HL-60/S4 treated with phorbol 12-myristate 13-acetate at 8.2 ng/mL for 4 days and 3 days (cell line): ENCODE measurements around the gene TBC1D22A.
"Not testable (repeated sequence)": the region's sequence is repeated elsewhere in the genome, so short reads cannot be mapped to it uniquely, and the experiment has no call there.

Experiments
- in situ Hi-C: fragments of 300-500 bp; cut with MboI; formaldehyde crosslinking; loops from 2 replicates; pipeline ENCODE4 v1.15.0; 2022; ENCODE audit warnings: low sequenced_read_pairs

TBC1D22A gene

GRCh38 chr22:46770726-46771125, 8.3 kb downstream of the TBC1D22A start:
- in situ Hi-C loops = no loop called here

DNA sequence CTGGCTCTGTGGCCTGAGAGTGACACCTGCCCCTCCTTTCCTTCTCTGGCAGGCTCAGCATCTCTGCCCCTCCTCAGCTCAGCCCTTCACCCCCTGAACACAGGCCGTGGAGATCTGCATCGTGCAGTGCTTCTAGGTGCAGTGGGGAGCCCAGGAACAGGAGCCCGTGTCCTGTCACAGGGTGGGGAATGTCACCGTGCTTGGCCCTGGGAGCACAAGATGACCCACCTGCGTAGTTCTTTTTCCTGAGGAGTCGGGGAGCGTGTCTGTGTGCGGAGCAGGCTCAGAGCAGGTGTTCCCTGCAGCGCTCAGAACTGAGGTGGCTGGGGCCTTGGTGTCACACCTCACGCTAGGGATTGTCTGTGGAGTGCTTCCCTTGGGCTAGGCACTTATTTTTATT, 10.6 kb downstream of the TBC1D22A start:
- in situ Hi-C loops = no loop called here

DNA sequence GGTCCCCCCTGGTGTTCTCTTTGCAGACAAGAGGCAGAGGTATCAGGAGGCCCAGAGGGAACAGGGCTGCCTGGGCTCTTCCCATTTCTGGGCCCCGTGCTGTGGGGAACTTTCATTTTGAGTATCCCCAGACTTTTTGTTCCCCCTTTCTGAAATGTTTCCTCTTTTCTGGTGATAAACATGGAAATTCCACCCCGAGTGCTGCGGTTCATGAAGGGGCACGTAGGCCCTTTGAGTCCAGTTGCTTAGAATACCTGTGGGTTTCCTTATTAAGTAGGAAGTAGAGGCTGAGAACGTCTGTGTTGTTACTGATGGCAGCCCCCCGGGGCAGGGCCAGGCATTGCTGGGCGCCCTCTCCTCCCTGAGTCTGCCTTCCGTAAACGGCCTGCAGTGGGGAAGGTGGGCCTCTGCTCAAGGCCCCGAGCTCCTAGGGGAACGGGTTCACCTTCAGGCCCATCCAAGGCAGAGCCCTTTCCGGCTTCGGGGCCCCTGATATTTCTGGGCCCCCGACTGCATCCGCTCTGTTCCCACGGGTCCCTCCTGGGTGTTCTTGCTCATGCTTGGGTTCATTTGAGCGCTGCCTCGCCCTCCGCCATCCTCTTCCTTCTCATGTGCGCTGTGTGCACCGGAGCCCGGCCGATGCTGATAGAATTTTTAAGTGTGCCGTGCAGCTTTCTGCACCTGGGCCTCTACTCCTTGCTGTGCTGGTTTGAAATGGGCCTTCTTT, 12.0 kb downstream of the TBC1D22A start:
- in situ Hi-C loops = no loop called here

DNA sequence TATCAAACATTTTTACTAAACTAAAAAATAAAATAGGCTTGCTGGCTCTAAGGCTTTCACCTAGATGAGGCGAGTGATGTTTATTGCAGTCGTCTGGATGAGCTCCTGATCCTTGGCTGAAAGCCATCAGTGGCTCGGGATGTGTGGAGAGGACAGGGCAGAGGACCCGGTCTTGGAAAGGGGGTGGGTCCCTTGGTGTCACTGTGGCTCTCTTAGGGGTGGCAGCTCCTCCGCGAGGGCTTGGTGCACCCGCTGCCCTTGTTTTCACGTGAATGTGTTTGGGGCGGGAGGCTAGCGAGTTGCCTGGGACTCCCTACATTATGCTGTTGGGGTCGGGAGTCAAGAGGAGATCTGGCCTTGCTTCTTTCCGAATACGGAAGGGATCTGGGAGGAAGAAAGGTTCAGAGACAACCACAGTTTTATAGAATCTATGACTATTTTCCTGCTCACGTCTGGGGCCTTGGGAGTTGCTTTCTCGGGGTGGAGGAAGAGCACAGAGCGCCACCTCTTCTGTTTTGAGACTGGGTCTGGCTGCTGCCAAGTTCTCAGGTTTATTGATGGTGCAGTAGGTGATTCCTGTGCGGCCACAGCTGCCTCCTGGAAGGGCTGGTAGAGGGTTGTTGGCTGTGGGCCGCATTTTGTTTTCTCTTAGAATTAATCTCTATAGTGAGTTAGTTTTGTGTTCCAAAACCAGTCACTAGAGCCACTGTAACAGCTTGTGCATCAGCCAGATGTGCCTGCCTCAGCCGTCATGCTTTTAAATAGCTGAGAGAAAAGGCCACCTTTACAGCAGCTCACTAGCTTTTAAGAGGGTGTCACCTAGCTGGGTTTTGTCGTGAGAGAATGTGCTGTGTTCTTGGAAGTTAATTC, 12.8 kb downstream of the TBC1D22A start:
- in situ Hi-C loops = no loop called here

- in situ Hi-C loops = no loop called here
These were observed 13.7 kb downstream of the TBC1D22A start for GRCh38 chr22:46775850-46776826.

GRCh38 chr22:46776876-46777608, 14.6 kb downstream of the TBC1D22A start:
- in situ Hi-C loops = no loop called here

DNA sequence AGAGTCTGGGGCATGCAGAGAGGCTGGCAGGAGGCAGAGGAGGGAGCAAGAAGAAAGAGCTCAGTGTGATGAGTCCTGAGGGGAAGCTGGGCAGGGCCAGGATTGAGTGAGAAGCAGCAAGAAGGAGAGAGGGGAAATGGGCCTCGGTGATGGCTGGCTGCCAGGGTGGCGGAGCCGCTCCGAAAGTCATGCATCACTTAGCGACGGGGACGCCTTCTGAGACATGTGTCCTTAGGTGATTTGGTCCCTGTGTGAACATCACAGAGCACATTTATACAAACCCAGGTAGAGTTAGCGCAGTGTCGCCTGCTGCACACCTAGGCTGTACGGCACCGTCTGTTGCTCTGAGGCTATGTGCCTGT, 15.1 kb downstream of the TBC1D22A start:
- in situ Hi-C loops = no loop called here

DNA sequence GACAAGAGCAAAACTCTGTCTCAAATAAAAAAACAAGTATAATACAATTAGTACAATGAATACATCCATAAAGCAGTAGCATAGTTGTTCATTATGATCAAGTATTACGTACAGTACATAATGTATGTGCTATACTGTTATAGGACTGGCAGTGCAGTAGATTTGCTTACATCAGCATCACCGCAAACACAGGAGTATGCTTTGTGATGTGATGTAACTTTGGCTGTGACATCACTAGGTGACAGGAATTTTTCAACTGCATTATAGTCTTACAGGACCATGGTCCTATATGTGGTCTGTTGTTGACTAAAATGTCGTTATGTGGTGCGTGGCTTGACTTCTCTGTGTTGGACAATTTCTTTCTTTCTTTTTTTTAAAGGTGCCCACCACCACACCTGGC, 16.6 kb downstream of the TBC1D22A start:
- in situ Hi-C loops = no loop called here

DNA sequence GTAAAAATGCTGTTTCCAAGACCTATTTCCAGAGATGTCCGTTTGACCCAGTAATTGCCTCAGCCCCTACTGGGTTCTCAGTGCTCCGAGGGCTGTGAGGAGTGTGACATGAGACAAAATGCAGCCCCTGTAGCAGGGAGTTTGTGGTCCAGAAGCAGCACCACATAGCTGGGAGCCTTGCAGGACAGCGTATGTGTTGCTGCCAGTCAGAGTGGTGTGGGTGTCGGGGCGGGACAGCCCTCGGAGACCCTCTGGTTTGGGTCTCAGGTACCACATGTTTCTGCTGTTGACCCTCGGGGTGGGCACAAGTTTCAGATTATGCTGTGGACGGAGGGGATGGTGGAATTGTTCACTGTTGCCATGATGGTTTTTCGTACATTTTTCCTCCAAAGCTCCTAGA, 17.2 kb downstream of the TBC1D22A start:
- in situ Hi-C loops = no loop called here

DNA sequence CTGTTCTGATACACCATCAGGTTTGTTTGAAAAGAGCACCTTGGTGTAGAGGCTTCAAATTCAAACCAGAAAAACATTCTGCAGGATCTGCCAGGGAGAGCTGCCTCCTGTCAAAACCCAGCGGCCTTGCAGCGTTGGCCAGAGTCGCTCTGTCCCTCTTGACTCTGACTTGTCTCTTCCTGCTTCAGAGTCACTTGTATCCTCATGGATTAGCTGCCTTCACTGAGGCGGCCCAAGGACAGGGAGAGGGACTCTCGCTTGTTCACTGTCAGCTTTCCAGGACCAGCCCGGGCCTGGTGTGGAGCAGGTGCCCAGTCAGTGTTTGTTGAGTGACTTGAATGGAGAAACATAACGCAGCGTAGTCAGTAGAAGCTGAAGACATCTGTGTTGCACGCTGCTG, 18.0 kb downstream of the TBC1D22A start:
- in situ Hi-C loops = no loop called here

DNA sequence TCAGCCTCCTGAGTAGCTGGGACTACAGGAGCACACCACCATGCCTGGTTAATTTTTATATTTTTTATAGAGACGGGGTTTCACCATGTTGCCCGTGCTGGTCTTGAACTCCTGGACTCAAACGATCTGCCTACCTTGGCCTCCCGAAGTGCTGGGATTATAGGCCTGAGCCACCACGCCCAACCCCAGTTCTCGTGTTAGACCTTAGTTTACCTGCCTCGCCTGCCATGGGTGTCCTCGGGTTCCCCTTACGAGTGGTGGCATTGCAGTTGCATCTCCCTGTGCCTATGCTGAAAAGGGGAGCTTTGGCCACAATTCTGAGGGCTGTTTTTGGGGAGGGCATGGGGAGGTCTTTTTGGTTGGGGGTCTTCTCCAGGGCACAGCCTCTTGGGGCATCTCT, 18.8 kb downstream of the TBC1D22A start:
- in situ Hi-C loops = no loop called here

- in situ Hi-C loops = not testable (repeated sequence)
These were observed 19.8 kb downstream of the TBC1D22A start for GRCh38 chr22:46782200-46782599.

- in situ Hi-C loops = no loop called here
These were observed 21.3 kb downstream of the TBC1D22A start for GRCh38 chr22:46783721-46784120.

GRCh38 chr22:46788441-46789172, 26.2 kb downstream of the TBC1D22A start:
- in situ Hi-C loops = no loop called here

GRCh38 chr22:46789992-46790391, 27.5 kb downstream of the TBC1D22A start:
- in situ Hi-C loops = no loop called here

GRCh38 chr22:46791201-46791731, 28.8 kb downstream of the TBC1D22A start:
- in situ Hi-C loops = no loop called here

GRCh38 chr22:46792061-46792796, 29.8 kb downstream of the TBC1D22A start:
- in situ Hi-C loops = no loop called here

- in situ Hi-C loops = no loop called here
These were observed 30.4 kb downstream of the TBC1D22A start for GRCh38 chr22:46792841-46793261.

DNA sequence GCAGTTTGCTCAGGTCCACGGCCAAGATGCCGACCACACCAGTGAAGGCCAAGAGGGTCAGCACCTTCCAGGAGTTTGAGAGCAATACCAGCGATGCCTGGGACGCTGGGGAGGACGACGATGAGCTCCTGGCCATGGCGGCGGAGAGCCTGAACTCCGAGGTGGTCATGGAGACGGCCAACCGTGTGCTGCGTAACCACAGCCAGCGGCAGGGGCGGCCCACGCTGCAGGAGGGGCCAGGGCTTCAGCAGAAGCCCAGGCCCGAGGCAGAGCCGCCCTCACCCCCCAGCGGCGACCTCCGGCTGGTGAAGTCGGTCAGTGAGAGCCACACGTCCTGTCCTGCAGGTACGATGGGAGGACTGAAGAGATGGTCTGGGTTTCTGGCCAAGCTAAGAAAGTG, 31.0 kb downstream of the TBC1D22A start:
- in situ Hi-C loops = no loop called here
